HG03457 (cell line): ENCODE measurements around the gene FEZF2.
A peak's percentile ranks its signal among the peaks of the same experiment; 100 is the strongest.

Experiments used
- ATAC-seq: cut with Tn5 transposase; IDR thresholded peaks from one replicate; pipeline ENCODE4 v1.9.1; 2021; ENCODE audit warnings: moderate number of reproducible peaks; ENCODE audit not compliant: unreplicated experiment

FEZF2 gene

GRCh38 chr3:62373714-62374333 lies 474 bp upstream of the FEZF2 start:
- ATAC-seq, result no peak

- no peak for ATAC-seq
These were observed 719 bp downstream of the FEZF2 start for GRCh38 chr3:62372621-62373041.

GRCh38 chr3:62371720-62372591 lies 1.4 kb downstream of the FEZF2 start:
- ATAC-seq, result no peak

GRCh38 chr3:62370858-62371719 lies 2.3 kb downstream of the FEZF2 start:
- no peak for ATAC-seq

- ATAC-seq, result no peak
These were observed 3.1 kb downstream of the FEZF2 start for GRCh38 chr3:62370112-62370857.

- ATAC-seq, result no peak
These were observed 3.9 kb downstream of the FEZF2 start for GRCh38 chr3:62369476-62369743.

GRCh38 chr3:62368705-62369475 lies 4.5 kb downstream of the FEZF2 start:
- ATAC-seq, result no peak

- ATAC-seq, result no peak
These were observed 5.1 kb downstream of the FEZF2 start for GRCh38 chr3:62368290-62368704.

- ATAC-seq, result no peak
These were observed 5.6 kb downstream of the FEZF2 start for GRCh38 chr3:62367763-62368195.

- no peak for ATAC-seq
These were observed 7.2 kb downstream of the FEZF2 start for GRCh38 chr3:62366126-62366484.

- no peak for ATAC-seq
These were observed 7.8 kb downstream of the FEZF2 start for GRCh38 chr3:62365391-62366125.

- ATAC-seq, result no peak
These were observed 9.2 kb downstream of the FEZF2 start for GRCh38 chr3:62364191-62364590.

- no peak for ATAC-seq
These were observed 10.1 kb downstream of the FEZF2 start for GRCh38 chr3:62363275-62363674.

GRCh38 chr3:62361824-62362223 lies 11.5 kb downstream of the FEZF2 start:
- peak; percentile 19 for ATAC-seq

GRCh38 chr3:62361261-62361660 lies 12.1 kb downstream of the FEZF2 start:
- peak; percentile 88 for ATAC-seq

GRCh38 chr3:62359531-62359930 lies 13.8 kb downstream of the FEZF2 start:
- no peak for ATAC-seq

GRCh38 chr3:62356356-62356755 lies 17.0 kb downstream of the FEZF2 start:
- ATAC-seq, result no peak

GRCh38 chr3:62355703-62356102 lies 17.6 kb downstream of the FEZF2 start:
- no peak for ATAC-seq

- ATAC-seq, result no peak
These were observed 29.6 kb downstream of the FEZF2 start for GRCh38 chr3:62343755-62344154.

- no peak for ATAC-seq
These were observed 38.2 kb downstream of the FEZF2 start for GRCh38 chr3:62335196-62335595.
